NK-92 treated with Interleukin-12 subunit alpha and Interleukin-12 subunit beta, amount 100 ng/mL, for 24 hours (cell line): Measurements from ENCODE around the gene SEPTIN3.
"Not testable (repeated sequence)": the region's sequence is repeated elsewhere in the genome, so short reads cannot be mapped to it uniquely, and the experiment has no call there.

Experiments used
- DNase-seq: peaks from one replicate; lab custom pipeline; 2025; lab: John Stamatoyannopoulos, UW

SEPTIN3 gene

GRCh38 chr22:41940832-41941765, 28.1 kb upstream of the SEPTIN3 start:
- peak; percentile 37 for DNase-seq

GRCh38 chr22:41943661-41944209, 25.5 kb upstream of the SEPTIN3 start:
- DNase-seq = no peak

GRCh38 chr22:41946629-41947423, 22.4 kb upstream of the SEPTIN3 start, which contains the start of gene CENPM:
Gene CENPM, minus strand, starts transcription at chr22:41947152. Its CDS starts 76 bp downstream, at chr22:41947076.
- peak; percentile 87 for DNase-seq

- DNase-seq = no peak
Observed at GRCh38 chr22:41947424-41948080, 21.7 kb upstream of the SEPTIN3 start.

DNA sequence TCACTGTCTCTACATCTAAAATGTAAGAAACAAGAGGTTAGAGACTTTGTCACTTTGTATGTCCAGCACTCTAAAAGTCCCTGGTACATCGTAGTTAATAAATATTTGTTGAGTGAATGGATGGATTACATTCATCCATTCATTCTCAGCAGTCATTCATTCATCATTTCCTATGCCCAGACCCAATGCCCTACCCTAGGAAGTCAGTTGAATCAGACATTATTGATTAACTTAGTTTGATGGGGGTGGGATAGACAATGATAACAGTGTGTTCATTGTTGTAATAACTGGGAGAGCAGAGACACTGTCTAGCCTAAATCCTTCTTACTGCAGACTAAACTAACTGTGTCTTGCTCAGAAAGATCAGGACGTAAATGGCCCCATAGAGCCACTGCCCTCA, 21.1 kb upstream of the SEPTIN3 start:
- no peak for DNase-seq

- not testable (repeated sequence) for DNase-seq
Observed at GRCh38 chr22:41948928-41949296, 20.3 kb upstream of the SEPTIN3 start.

GRCh38 chr22:41949297-41949965, 19.8 kb upstream of the SEPTIN3 start:
- DNase-seq = no peak

DNA sequence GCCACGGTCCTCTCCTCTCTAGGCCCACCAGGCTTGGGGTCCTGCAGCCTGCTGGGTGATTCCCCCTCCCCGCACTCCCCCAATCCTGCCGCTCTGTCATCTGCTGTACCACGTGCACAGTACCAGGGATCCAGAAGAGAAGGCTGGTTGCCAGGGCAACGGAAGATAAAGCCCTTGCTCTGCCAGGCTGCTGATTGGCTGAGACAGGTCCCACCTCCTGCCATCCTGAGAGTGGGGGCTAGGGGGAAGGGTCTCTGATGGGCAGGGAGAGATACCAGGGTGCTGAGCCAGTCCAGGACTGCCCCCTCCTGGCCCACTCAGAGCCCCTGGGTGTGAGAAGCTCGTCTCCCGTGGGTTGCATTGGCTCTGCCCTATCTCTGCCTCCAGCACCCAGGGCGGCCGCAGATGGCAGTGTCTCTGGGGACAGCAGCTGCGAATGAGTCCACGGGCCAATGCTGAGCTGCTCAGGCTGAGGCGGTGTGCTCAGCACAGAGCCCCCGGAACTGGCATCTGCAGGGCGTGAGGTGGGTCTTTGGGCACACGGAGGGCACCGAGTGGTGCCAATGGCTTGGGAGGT, 17.3 kb upstream of the SEPTIN3 start, which contains the start of gene SMIM45:
SMIM45 (plus strand) TSS at position 253 of the 577 bp plus-strand sequence.
- DNase-seq = no peak

DNA sequence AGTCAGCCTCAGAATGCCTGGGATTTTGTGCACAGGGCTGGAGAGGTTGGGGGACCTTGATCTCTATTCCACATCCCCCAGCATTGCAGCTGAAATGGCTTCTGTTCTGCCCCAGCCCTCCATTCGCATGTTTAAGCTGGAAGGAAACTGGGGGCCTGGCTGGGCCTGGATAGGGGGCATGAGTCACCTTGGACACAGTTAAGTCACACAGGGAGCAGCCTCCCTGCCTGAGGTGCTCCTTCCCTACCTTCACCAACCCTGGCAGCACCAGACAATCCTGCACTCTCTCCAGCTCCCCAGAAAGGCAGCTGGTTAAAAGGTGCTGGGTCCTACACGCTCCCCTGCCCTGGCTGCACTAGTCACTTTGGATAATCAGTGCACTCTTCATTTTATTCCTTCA, 16.5 kb upstream of the SEPTIN3 start:
- no peak for DNase-seq

DNA sequence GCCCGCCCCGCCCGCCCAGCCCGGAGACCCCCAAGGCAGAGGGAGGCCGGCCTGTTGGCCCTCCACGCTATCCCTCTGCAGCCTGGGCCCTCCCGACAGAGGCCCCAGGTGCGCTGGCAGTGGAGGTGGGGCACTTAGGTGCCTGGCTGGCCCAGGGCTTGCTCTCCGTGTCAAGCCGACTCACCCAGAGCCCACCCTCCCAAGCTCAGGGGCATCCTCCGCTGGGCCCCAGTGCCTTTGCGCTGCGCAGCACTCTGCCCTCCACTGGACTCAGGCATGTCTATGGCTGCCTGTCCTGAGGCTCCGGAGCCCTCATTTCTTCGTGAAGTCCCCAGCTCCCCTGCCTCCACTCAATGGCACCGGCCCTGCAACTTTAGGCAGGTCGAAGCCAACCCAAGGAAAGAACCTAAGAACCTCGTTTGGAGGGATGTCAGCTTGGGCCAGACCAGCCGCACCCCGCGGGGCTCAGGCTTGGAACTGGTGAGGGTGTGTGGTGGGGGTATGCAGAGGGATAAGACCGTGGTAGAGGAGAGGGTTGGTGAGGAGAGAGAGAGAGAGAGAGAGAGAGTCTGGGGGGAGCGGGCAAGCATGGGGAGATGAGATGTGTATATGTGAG, 11.2 kb upstream of the SEPTIN3 start:
- DNase-seq = no peak

DNA sequence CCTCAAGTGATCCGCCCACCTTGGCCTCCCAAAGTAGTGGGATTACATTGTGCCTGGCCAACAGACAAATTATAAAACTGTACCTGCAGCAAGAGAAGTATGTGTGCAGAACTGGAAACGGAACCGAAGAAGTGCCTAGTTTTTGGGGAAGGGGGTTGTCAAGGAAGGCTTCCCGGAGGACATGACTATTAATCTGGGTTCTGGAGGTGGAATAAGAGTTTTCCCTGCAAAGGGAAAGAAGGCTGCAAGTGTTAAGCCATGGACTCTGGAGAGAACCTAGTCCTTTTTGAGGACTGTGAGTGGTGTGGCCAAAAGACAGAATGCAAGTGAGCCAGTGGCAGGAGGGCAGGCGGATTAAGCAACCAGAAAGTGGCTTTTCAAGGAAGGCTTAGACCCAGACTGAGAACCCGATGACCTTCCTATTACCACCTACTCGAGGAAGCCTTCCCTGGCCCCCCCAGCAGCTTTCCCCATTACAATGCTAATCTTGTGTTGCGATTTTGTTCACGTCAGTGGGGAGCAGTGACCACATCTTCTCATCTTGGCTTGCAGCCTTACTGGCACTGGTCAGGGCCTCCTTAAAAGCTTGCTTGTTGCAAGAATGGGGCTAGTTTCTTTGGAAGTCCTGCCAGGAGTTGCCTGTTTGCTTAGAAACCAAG, 5.7 kb upstream of the SEPTIN3 start:
- DNase-seq = no peak

GRCh38 chr22:41964112-41964491, 5.1 kb upstream of the SEPTIN3 start:
- DNase-seq = no peak

DNA sequence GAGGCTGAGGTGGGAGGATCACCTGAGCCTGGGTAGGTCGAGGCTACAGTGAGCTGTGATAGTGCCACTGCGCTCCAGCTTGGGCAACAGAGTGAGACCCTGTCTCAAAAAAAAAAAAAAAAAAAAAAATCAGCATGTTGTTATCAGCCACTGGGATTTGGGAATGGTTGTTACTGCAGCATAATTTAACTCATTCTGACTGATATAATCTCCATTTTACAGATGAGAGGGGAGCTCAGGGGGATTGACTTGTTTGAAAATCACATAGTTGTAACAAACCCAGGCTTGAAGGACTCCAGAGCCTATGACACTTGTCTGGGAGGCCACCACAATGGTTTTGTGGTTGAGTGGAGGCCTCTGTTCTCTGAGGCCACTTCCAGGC, 3.0 kb upstream of the SEPTIN3 start:
- no peak for DNase-seq

DNA sequence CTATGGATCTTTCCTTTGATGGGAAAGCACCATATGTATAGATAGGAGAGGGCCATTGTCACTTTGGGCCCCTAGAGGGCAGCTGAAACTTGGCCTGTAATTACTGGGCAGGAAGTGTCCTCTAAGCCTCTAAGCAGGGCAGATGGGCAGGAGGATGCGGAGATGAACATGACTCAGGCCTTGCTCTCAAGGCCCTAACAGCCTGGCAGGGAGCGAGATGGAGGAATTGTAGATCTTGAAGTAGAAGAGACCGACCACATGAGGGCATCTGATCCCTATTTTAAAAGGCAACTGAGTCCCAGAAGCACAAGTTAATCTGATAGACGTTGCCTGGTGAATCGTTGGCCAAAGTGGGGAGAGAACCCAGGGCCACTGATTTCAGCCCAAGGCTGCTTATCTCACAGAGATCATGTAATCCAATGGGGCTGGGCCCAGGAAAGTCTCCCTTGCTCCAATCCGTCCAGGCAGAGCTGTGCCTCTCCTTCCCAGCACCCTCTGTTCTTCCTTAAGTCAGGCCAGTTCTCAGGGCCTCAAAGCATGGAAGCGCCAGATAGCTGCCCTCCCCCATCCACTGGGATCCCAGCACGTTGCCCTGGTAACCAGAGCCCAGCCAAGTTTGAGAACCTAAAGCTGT, 2.5 kb upstream of the SEPTIN3 start:
- peak; percentile 11 for DNase-seq

DNA sequence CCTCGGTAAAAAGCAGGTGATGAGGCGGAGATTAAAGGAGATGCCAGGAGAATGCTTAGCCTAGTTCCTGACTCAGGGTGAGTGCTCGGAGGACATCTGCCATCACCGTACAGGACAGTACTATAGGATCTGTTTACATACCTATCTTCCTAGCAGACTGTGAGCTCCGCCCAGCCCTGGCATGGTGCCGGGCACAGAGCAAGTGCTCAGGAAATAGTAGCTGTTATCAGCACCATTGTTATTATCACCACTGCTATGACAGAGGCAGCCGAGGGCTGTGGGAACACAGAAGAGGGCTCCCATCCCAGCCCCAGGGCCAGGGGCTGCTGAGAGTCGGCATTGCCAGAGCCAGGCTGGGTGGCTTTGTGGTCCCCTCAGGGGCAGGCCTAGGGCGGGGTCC, 642 bp upstream of the SEPTIN3 start:
- DNase-seq = no peak

- DNase-seq = no peak
Observed at GRCh38 chr22:41970601-41971000, 1.4 kb downstream of the SEPTIN3 start.

GRCh38 chr22:41971431-41971830, 2.2 kb downstream of the SEPTIN3 start:
- DNase-seq = no peak

GRCh38 chr22:41974691-41975290, 5.5 kb downstream of the SEPTIN3 start:
- no peak for DNase-seq
